NT2/D1 (cell line): Measurements from ENCODE around the gene ZNF22.

Source experiments
- SUZ12 ChIP-seq: IDR thresholded peaks from 2 replicates; pipeline ENCODE4 v1.6.1; 2011; ENCODE audit not compliant: insufficient read length, insufficient read depth; ENCODE audit errors: extremely low read depth
- YY1 ChIP-seq: IDR thresholded peaks from 2 replicates; pipeline ENCODE4 v1.6.1; 2011; ENCODE audit not compliant: insufficient read length, insufficient read depth
- ZNF274 ChIP-seq: IDR thresholded peaks from 2 replicates; pipeline ENCODE4 v1.6.1; 2011; ENCODE audit warnings: mild to moderate bottlenecking, low read depth, low read length

DNA sequence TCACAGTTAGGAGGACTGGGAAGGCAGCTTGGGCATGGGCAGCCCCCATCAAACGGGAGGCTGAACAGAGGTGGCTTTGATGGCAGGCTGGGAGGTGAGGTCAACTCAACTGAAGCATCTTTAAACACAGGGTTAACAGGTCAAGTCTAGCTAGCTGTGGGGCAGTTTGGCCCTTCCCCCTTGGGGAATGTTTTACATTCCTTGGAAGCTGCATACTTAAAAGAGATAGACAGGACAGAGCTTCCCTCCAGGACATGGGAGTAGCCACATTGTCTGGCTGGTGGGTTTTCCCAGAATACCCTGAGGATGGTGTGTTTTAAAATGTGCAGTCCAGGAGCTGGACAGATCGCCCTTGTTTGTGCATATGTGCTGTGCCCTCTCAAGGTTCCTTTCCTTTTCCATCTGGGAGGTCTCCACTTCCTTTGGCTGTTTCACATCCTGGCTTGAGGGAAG lies 47.9 kb upstream of the ZNF22 start:
- TF ChIP-seq YY1 (no peak), ZNF274 (no peak), SUZ12 (no peak)
